Measurements from ENCODE around the gene CHIC2.

The CHIC2 gene

GRCh38 chr4:54097152-54097551 lies 32.7 kb upstream of the CHIC2 start:
- H3K27ac Mint-ChIP-seq = no peak overlapping the region
- ATAC-seq = no peak
- H3K4me1 Mint-ChIP-seq = peaks cover 45% of the 10 kb centered on the region
- H3K36me3 Mint-ChIP-seq = no peaks in the 10 kb centered on the region
- no peaks in the 10 kb centered on the region for H3K9me3 Mint-ChIP-seq
- no peak for DNase-seq (ENCODE audit: low spot score in 2 of 2)
- no peak overlapping the region for H3K4me3 Mint-ChIP-seq

- peaks cover 5% of the 10 kb centered on the region for H3K36me3 Mint-ChIP-seq
- no peaks in the 10 kb centered on the region for H3K9me3 Mint-ChIP-seq
- no peak overlapping the region for H3K4me3 Mint-ChIP-seq
- DNase-seq (ENCODE audit: low spot score in 2 of 2) = no peak
- peaks cover 47% of the 10 kb centered on the region for H3K4me1 Mint-ChIP-seq
- no peak for ATAC-seq
- H3K27ac Mint-ChIP-seq = no peak overlapping the region
These were observed 32.0 kb upstream of the CHIC2 start for GRCh38 chr4:54096295-54096962.

GRCh38 chr4:54095110-54095825 lies 30.9 kb upstream of the CHIC2 start:
- peaks cover 10% of the 10 kb centered on the region for H3K36me3 Mint-ChIP-seq
- H3K4me1 Mint-ChIP-seq = peaks cover 47% of the 10 kb centered on the region
- no peak overlapping the region for H3K27ac Mint-ChIP-seq
- no peak for ATAC-seq
- DNase-seq (ENCODE audit: low spot score in 2 of 2) = no peak
- no peak overlapping the region for H3K4me3 Mint-ChIP-seq
- no peaks in the 10 kb centered on the region for H3K9me3 Mint-ChIP-seq

GRCh38 chr4:54094451-54094850 lies 30.0 kb upstream of the CHIC2 start:
- Mint-ChIP-seq H3K27ac (no peak overlapping the region), H3K4me1 (peaks cover 44% of the 10 kb centered on the region), H3K9me3 (no peaks in the 10 kb centered on the region), H3K36me3 (peaks cover 10% of the 10 kb centered on the region), H3K4me3 (no peak overlapping the region)
- DNase-seq (ENCODE audit: low spot score in 2 of 2) (no peak), ATAC-seq (no peak)

- peak overlapping the region; percentile 20 for H3K4me3 Mint-ChIP-seq
- ATAC-seq = no peak
- H3K27ac Mint-ChIP-seq = no peak overlapping the region
- no peak for DNase-seq (ENCODE audit: low spot score in 2 of 2)
- peaks cover 10% of the 10 kb centered on the region for H3K36me3 Mint-ChIP-seq
- peaks cover 35% of the 10 kb centered on the region for H3K4me1 Mint-ChIP-seq
- H3K9me3 Mint-ChIP-seq = no peaks in the 10 kb centered on the region
These were observed 29.2 kb upstream of the CHIC2 start for GRCh38 chr4:54093324-54094240.

- no peaks in the 10 kb centered on the region for H3K9me3 Mint-ChIP-seq
- no peak for ATAC-seq
- H3K36me3 Mint-ChIP-seq = peaks cover 10% of the 10 kb centered on the region
- no peak for DNase-seq (ENCODE audit: low spot score in 2 of 2)
- H3K4me1 Mint-ChIP-seq = peaks cover 30% of the 10 kb centered on the region
- no peak overlapping the region for H3K27ac Mint-ChIP-seq
- peak overlapping the region; percentile 81 for H3K4me3 Mint-ChIP-seq
These were observed 28.3 kb upstream of the CHIC2 start for GRCh38 chr4:54092405-54093323.

- Mint-ChIP-seq H3K4me1 (peaks cover 30% of the 10 kb centered on the region), H3K36me3 (peaks cover 10% of the 10 kb centered on the region), H3K27ac (peak overlapping the region; percentile 14), H3K4me3 (peak overlapping the region; percentile 81), H3K9me3 (no peaks in the 10 kb centered on the region)
- ATAC-seq (peak; percentile 94), DNase-seq (ENCODE audit: low spot score in 2 of 2) (peak; percentile 64 to 81)
These were observed 27.4 kb upstream of the CHIC2 start for GRCh38 chr4:54091637-54092404.

- DNase-seq (ENCODE audit: low spot score in 2 of 2) (no peak), ATAC-seq (peak; percentile 69)
- H3K9me3 Mint-ChIP-seq = no peaks in the 10 kb centered on the region
- H3K27ac Mint-ChIP-seq = peak overlapping the region; percentile 14
- H3K36me3 Mint-ChIP-seq = peaks cover 10% of the 10 kb centered on the region
- H3K4me3 Mint-ChIP-seq = peak overlapping the region; percentile 81
- H3K4me1 Mint-ChIP-seq = peaks cover 23% of the 10 kb centered on the region
These were observed 26.6 kb upstream of the CHIC2 start for GRCh38 chr4:54090804-54091623.

GRCh38 chr4:54090404-54090803 lies 26.0 kb upstream of the CHIC2 start:
- DNase-seq (ENCODE audit: low spot score in 2 of 2) (no peak), ATAC-seq (no peak)
- no peak overlapping the region for H3K27ac Mint-ChIP-seq
- H3K4me1 Mint-ChIP-seq = peaks cover 22% of the 10 kb centered on the region
- H3K36me3 Mint-ChIP-seq = peaks cover 10% of the 10 kb centered on the region
- H3K9me3 Mint-ChIP-seq = no peaks in the 10 kb centered on the region
- H3K4me3 Mint-ChIP-seq = no peak overlapping the region

GRCh38 chr4:54089875-54090274 lies 25.5 kb upstream of the CHIC2 start:
- peaks cover 10% of the 10 kb centered on the region for H3K36me3 Mint-ChIP-seq
- H3K4me3 Mint-ChIP-seq = no peak overlapping the region
- DNase-seq (ENCODE audit: low spot score in 2 of 2) (no peak), ATAC-seq (no peak)
- no peak overlapping the region for H3K27ac Mint-ChIP-seq
- peaks cover 22% of the 10 kb centered on the region for H3K4me1 Mint-ChIP-seq
- no peaks in the 10 kb centered on the region for H3K9me3 Mint-ChIP-seq

- Mint-ChIP-seq H3K9me3 (no peaks in the 10 kb centered on the region), H3K4me1 (no peaks in the 10 kb centered on the region), H3K27ac (no peak overlapping the region), H3K4me3 (no peak overlapping the region), H3K36me3 (no peaks in the 10 kb centered on the region)
- ATAC-seq = no peak
- DNase-seq (ENCODE audit: low spot score in 2 of 2) = no peak
These were observed 20.9 kb upstream of the CHIC2 start for GRCh38 chr4:54085284-54085683.

GRCh38 chr4:54082168-54082567 lies 17.8 kb upstream of the CHIC2 start:
- no peak overlapping the region for H3K27ac Mint-ChIP-seq
- H3K9me3 Mint-ChIP-seq = no peaks in the 10 kb centered on the region
- no peak for DNase-seq (ENCODE audit: low spot score in 2 of 2)
- no peaks in the 10 kb centered on the region for H3K36me3 Mint-ChIP-seq
- no peak overlapping the region for H3K4me3 Mint-ChIP-seq
- ATAC-seq = no peak
- H3K4me1 Mint-ChIP-seq = no peaks in the 10 kb centered on the region

GRCh38 chr4:54077812-54078211 lies 13.4 kb upstream of the CHIC2 start:
- Mint-ChIP-seq H3K27ac (no peak overlapping the region), H3K36me3 (no peaks in the 10 kb centered on the region), H3K9me3 (no peaks in the 10 kb centered on the region), H3K4me1 (no peaks in the 10 kb centered on the region), H3K4me3 (no peak overlapping the region)
- ATAC-seq (peak; percentile 65), DNase-seq (ENCODE audit: low spot score in 2 of 2) (no peak)

All from stimulated activated effector memory CD8-positive, alpha-beta T cell treated with anti-CD3 and anti-CD28 coated beads, Interleukin-12 subunit alpha, Interleukin-12 subunit beta, amount 100 ng/mL, for 72 hours (primary cell).